Thyroid gland (tissue), 4 donors: ENCODE data around the gene STK33. TPM values are rescaled to one million over a fixed set of nuclear protein-coding genes. Genes with fewer than 3 reads are reported as not detected.

ENCODE experiments used
- DNase-seq, 2 donors: peaks; one replicate each; pipeline ENCODE4 v3.0.0-alpha.2; 2019
- H3K27ac ChIP-seq, 3 donors: fragments of 200-600 bp; sonication (generic); 1 replicate in 2 of 3; 2 replicates in 1 of 3; pipeline ENCODE4 v1.5.1; 2016 to 2019; ENCODE audit warnings: mild to moderate bottlenecking in 1 of 3, moderate library complexity in 1 of 3
- H3K27me3 ChIP-seq: fragments of 200-600 bp; sonication (generic); one replicate; pipeline ENCODE4 v1.5.1; 2019
- H3K36me3 ChIP-seq, 2 donors: fragments of 200-600 bp; sonication (generic); one replicate each; pipeline ENCODE4 v1.5.1; 2016 to 2019
- H3K4me1 ChIP-seq, 2 donors: fragments of 200-600 bp; sonication (generic); one replicate each; pipeline ENCODE4 v1.5.1; 2017 to 2019
- H3K4me3 ChIP-seq, 3 donors: fragments of 200-600 bp; sonication (generic); replicated peaks in 1 of 3; 1 replicate in 2 of 3; 2 replicates in 1 of 3; pipeline ENCODE4 v1.5.1; 2016; ENCODE audit warnings: mild to moderate bottlenecking in 1 of 3
- H3K9me3 ChIP-seq: fragments of 200-600 bp; sonication (generic); one replicate; pipeline ENCODE4 v1.5.1; 2017
- CTCF ChIP-seq, 6 experiments: fragments of 200-600 bp in 3 of 6; fragments of 450-650 bp in 3 of 6; sonication (generic) in 3 of 6; IDR thresholded peaks; one replicate each; pipeline ENCODE4 v1.5.1; 2016 to 2019; ENCODE audit warnings: antibody characterized with exemption in 6 of 6, mild to moderate bottlenecking in 2 of 6, inconsistent platforms in 1 of 6, moderate library complexity in 1 of 6
- POLR2A ChIP-seq, 2 donors: fragments of 450-650 bp; IDR thresholded peaks; one replicate each; pipeline ENCODE4 v1.6.1; 2017; ENCODE audit warnings: antibody characterized with exemption in 2 of 2, mild to moderate bottlenecking in 2 of 2, moderate library complexity in 1 of 2
- WGBS, 2 donors: methylation state at CpG; one replicate each; pipeline ENCODE4 v1.1.5; 2017; 5-methylcytosine and 5-hydroxymethylcytosine counted together
- intact Hi-C: fragments of 100-400 bp; cut with DNase I; formaldehyde crosslinking; loops from one replicate; pipeline ENCODE4 v1.15.1; 2023
- total RNA-seq, 4 donors: library from RNA; depleted of rRNA; stranded (reverse); fragments of >200 nt; gene quantifications; one replicate each; pipeline ENCODE4 v1.2.3, GENCODE V29; 2016

The STK33 gene
- total RNA-seq, 4 donors from 2014 or later = 29.3 to 49.8 (median 39.9) TPM

GRCh38 chr11:8631395-8632118 is 37.5 kb upstream of the STK33 start:
- no peaks in the 10 kb centered on the region for H3K9me3 ChIP-seq
- no peak overlapping the region for H3K27ac ChIP-seq
- no peak for TF ChIP-seq CTCF (IDR thresholded peaks at IDR 0.05)
- no peak for TF ChIP-seq POLR2A (IDR thresholded peaks at IDR 0.05)
- H3K27me3 ChIP-seq = no peaks in the 10 kb centered on the region
- H3K4me3 ChIP-seq = no peak overlapping the region
- H3K36me3 ChIP-seq = peaks cover 5 to 6% of the 10 kb centered on the region in 2 donors
- 90 to 93% methylated on average over 6 of the region's 6 CpGs for WGBS, 2 donors
- H3K4me1 ChIP-seq = no peaks in the 10 kb centered on the region
- intact Hi-C loops = no loop called here
- DNase-seq = no peak

- no peak overlapping the region for H3K27ac ChIP-seq
- peaks cover 24 to 28% of the 10 kb centered on the region in 2 donors for H3K36me3 ChIP-seq
- no peaks in the 10 kb centered on the region for H3K9me3 ChIP-seq
- H3K27me3 ChIP-seq = no peaks in the 10 kb centered on the region
- no peak for DNase-seq
- TF ChIP-seq CTCF (IDR thresholded peaks at IDR 0.05) (no peak), POLR2A (IDR thresholded peaks at IDR 0.05) (no peak)
- no peaks in the 10 kb centered on the region for H3K4me1 ChIP-seq
- no peak overlapping the region for H3K4me3 ChIP-seq
- intact Hi-C loops = no loop called here
- 100% methylated on average over 2 of the region's 2 CpGs; no CpG with 5 or more reads in 1 of the 2 donors for WGBS, 2 donors
These were observed 30.7 kb upstream of the STK33 start for GRCh38 chr11:8624698-8625097.

- intact Hi-C loops = no loop called here
- Histone ChIP-seq H3K27ac (no peak overlapping the region), H3K36me3 (peaks cover 24 to 28% of the 10 kb centered on the region in 2 donors), H3K9me3 (no peaks in the 10 kb centered on the region), H3K4me3 (no peak overlapping the region), H3K4me1 (no peaks in the 10 kb centered on the region), H3K27me3 (no peaks in the 10 kb centered on the region)
- DNase-seq = no peak
- TF ChIP-seq CTCF (IDR thresholded peaks at IDR 0.05) (no peak), POLR2A (IDR thresholded peaks at IDR 0.05) (no peak)
- WGBS, 2 donors = 74 to 83% methylated on average over 2 to 4 of the region's 4 CpGs
These were observed 27.1 kb upstream of the STK33 start for GRCh38 chr11:8621147-8621546.

- Histone ChIP-seq H3K27me3 (no peaks in the 10 kb centered on the region), H3K4me1 (no peaks in the 10 kb centered on the region), H3K9me3 (no peaks in the 10 kb centered on the region), H3K36me3 (peaks cover 9 to 11% of the 10 kb centered on the region in 2 donors), H3K4me3 (no peak overlapping the region), H3K27ac (no peak overlapping the region)
- intact Hi-C loops = no loop called here
- no peak for DNase-seq
- TF ChIP-seq CTCF (IDR thresholded peaks at IDR 0.05) (no peak), POLR2A (IDR thresholded peaks at IDR 0.05) (no peak)
- WGBS, 2 donors = 74 to 75% methylated on average over 2 of the region's 2 CpGs
These were observed 23.0 kb upstream of the STK33 start for GRCh38 chr11:8617063-8617462.

GRCh38 chr11:8615291-8616032 is 21.4 kb upstream of the STK33 start:
- Histone ChIP-seq H3K27ac (no peak overlapping the region), H3K4me1 (no peaks in the 10 kb centered on the region), H3K27me3 (no peaks in the 10 kb centered on the region), H3K9me3 (no peaks in the 10 kb centered on the region), H3K36me3 (peaks cover 0 to under 1% of the 10 kb centered on the region in 2 donors), H3K4me3 (no peak overlapping the region)
- intact Hi-C loops = no loop called here
- no peak for TF ChIP-seq POLR2A (IDR thresholded peaks at IDR 0.05)
- no peak for TF ChIP-seq CTCF (IDR thresholded peaks at IDR 0.05)
- DNase-seq = no peak
- 87 to 90% methylated on average over 4 of the region's 4 CpGs for WGBS, 2 donors
